Measurements from ENCODE around the gene SYT12.

- no peak for TF ChIP-seq POLR2AphosphoS5 (IDR thresholded peaks at IDR 0.05; ENCODE audit: low read depth, low read length)
- TF ChIP-seq POLR2A (IDR thresholded peaks at IDR 0.05; ENCODE audit: low read depth, low read length) = no peak
- no peak for TF ChIP-seq TAF1 (IDR thresholded peaks at IDR 0.05; ENCODE audit: low read depth, low read length)
- TF ChIP-seq PAX5 (IDR thresholded peaks at IDR 0.05; ENCODE audit: insufficient read depth, low read length, severe bottlenecking) = no peak
These were observed 10.8 kb downstream of the SYT12 start for GRCh38 chr11:67033661-67034166.

Measured in GM12891 (cell line).